Breast epithelium (tissue), 4 donors: ENCODE results near the gene PLTP. TPM values are rescaled to one million over a fixed set of nuclear protein-coding genes. Genes with fewer than 3 reads are reported as not detected.

Source experiments
- DNase-seq, 2 donors: peaks; one replicate each; pipeline ENCODE4 v3.0.0-alpha.2; 2019; ENCODE audit warnings: low spot score in 2 of 2
- H3K27ac ChIP-seq, 2 donors: fragments of 200-600 bp; sonication (generic) in 1 of 2; one replicate each; pipeline ENCODE4 v1.5.1; 2016 to 2019; ENCODE audit warnings: mild to moderate bottlenecking in 1 of 2
- H3K27me3 ChIP-seq, 2 donors: fragments of 200-600 bp; sonication (generic) in 1 of 2; one replicate each; pipeline versions ENCODE4 v1.5.1 to v1.6.0; 2017 to 2019; ENCODE audit warnings: control low read depth in 1 of 2, mild to moderate bottlenecking in 1 of 2
- H3K36me3 ChIP-seq: fragments of 200-600 bp; one replicate; pipeline ENCODE4 v1.5.1; 2019
- H3K4me1 ChIP-seq, 2 donors: fragments of 200-600 bp; sonication (generic); one replicate each; pipeline ENCODE4 v1.5.1; 2016 to 2019; ENCODE audit warnings: control low read depth in 1 of 2
- H3K4me3 ChIP-seq, 3 donors: fragments of 200-600 bp; sonication (generic); 1 replicate in 2 of 3; 2 replicates in 1 of 3; pipeline ENCODE4 v1.5.1; 2016 to 2019; ENCODE audit warnings: mild to moderate bottlenecking in 3 of 3, moderate library complexity in 2 of 3
- H3K9me3 ChIP-seq, 2 donors: fragments of 200-600 bp; sonication (generic) in 1 of 2; one replicate each; pipeline ENCODE4 v1.5.1; 2016 to 2019; ENCODE audit warnings: control low read depth in 1 of 2
- POLR2A ChIP-seq: fragments of 450-650 bp; IDR thresholded peaks from one replicate; pipeline ENCODE4 v1.6.1; 2016; ENCODE audit warnings: antibody characterized with exemption, mild to moderate bottlenecking, moderate library complexity
- POLR2AphosphoS5 ChIP-seq, 3 donors: sonication (generic); formaldehyde crosslinking; IDR thresholded peaks; one replicate each; pipeline ENCODE4 v1.6.1; 2017; ENCODE audit warnings: antibody characterized with exemption in 3 of 3
- intact Hi-C: fragments of 100-400 bp; cut with DNase I; formaldehyde crosslinking; loops from one replicate; pipeline ENCODE4 v1.15.1; 2023; ENCODE audit warnings: low total_unique reads
- total RNA-seq, 3 donors: library from RNA; depleted of rRNA; stranded (reverse); fragments of >200 nt; gene quantifications; one replicate each; pipeline ENCODE4 v1.1.0, GENCODE V29; 2016
- TF ChIP-seq, protein P1 (sequence below), 3 donors: fragments of 450-650 bp; IDR thresholded peaks; one replicate each; pipeline ENCODE4 v1.5.1; 2016 to 2017; ENCODE audit warnings: antibody characterized with exemption in 3 of 3, mild to moderate bottlenecking in 3 of 3, moderate library complexity in 3 of 3

Gene PLTP
- total RNA-seq, 3 donors from 2014 or later, result 78.3 to 405 (median 100.0) TPM

DNA sequence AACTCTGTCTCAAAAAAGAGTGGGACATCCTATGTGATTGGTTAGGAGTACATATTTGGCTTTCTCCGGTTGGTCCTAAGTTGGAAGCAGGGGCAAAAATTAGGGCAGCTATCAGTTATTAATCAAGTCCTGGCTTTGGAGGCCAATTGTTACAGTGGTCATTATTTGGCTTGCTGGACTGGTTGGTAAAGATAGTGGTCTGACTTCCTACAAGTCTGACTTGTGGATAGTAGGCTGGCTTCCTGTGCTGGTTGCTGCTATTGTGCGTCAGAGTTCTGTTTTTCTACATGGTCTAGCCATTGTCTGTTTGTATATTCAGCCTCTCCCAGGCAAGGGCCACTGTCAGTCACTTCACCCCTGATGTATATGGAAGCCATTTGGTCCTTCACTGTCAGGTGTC is 61.7 kb downstream of the PLTP start:
- no peak overlapping the region for H3K27ac ChIP-seq
- intact Hi-C loops, result no loop called here
- H3K36me3 ChIP-seq, result no peaks in the 10 kb centered on the region
- no peak overlapping the region for H3K4me3 ChIP-seq
- no peaks in the 10 kb centered on the region for H3K27me3 ChIP-seq
- no peak for DNase-seq
- no peak for TF ChIP-seq POLR2AphosphoS5 (IDR thresholded peaks at IDR 0.05)
- no peak for TF ChIP-seq POLR2A
- TF ChIP-seq, protein P1, sequence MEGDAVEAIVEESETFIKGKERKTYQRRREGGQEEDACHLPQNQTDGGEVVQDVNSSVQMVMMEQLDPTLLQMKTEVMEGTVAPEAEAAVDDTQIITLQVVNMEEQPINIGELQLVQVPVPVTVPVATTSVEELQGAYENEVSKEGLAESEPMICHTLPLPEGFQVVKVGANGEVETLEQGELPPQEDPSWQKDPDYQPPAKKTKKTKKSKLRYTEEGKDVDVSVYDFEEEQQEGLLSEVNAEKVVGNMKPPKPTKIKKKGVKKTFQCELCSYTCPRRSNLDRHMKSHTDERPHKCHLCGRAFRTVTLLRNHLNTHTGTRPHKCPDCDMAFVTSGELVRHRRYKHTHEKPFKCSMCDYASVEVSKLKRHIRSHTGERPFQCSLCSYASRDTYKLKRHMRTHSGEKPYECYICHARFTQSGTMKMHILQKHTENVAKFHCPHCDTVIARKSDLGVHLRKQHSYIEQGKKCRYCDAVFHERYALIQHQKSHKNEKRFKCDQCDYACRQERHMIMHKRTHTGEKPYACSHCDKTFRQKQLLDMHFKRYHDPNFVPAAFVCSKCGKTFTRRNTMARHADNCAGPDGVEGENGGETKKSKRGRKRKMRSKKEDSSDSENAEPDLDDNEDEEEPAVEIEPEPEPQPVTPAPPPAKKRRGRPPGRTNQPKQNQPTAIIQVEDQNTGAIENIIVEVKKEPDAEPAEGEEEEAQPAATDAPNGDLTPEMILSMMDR (IDR thresholded peaks at IDR 0.05), result no peak
- H3K9me3 ChIP-seq, result no peaks in the 10 kb centered on the region
- peaks cover 0 to 5% of the 10 kb centered on the region in 2 donors for H3K4me1 ChIP-seq

DNA sequence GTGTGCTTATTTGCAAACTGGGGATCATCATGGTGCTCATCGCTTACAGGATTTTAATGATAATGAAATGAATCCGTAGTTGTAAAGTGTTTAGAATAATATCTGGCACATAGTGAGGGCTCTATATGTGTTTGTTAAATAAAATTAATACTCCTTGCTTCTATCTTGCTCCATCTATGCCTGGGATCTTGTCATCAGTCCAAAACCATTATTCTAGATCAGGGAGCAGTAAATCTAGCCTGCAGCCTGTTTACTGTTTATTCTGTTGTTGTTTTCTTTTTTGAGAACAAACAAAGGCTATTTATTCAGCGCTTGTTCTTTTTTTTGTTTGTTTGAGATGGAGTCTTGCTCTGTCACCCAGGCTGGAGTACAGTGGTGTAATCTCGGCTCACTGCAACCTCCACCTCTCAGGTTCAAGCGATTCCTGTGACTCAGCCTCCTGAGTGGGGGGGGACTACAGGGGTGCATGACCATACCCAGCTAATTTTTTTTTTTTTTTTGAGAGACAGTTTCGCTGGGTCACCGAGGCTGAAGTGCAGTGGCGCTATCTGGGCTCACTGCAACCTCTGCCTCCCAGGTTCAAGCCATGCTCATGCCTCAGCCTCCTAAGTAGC is 62.9 kb downstream of the PLTP start:
- intact Hi-C loops, result no loop called here
- DNase-seq, result no peak
- Histone ChIP-seq H3K27ac (no peak overlapping the region), H3K4me3 (no peak overlapping the region), H3K27me3 (no peaks in the 10 kb centered on the region), H3K9me3 (no peaks in the 10 kb centered on the region), H3K36me3 (no peaks in the 10 kb centered on the region), H3K4me1 (no peaks in the 10 kb centered on the region)
- TF ChIP-seq POLR2A, result no peak
- TF ChIP-seq, protein P1 (IDR thresholded peaks at IDR 0.05), result no peak
- TF ChIP-seq POLR2AphosphoS5 (IDR thresholded peaks at IDR 0.05), result no peak

Other genes starting within 250 kb of the PLTP start
- not detected for gene WFDC11, start 241.9 kb downstream of the PLTP start, total RNA-seq
- not detected for gene WFDC13, start 210.1 kb downstream of the PLTP start, total RNA-seq
- not detected for gene WFDC10B, start 207.1 kb downstream of the PLTP start, total RNA-seq
- not detected for gene SPINT4, start 189.8 kb downstream of the PLTP start, total RNA-seq
- gene WFDC3, start 120.3 kb downstream of the PLTP start, total RNA-seq, result under 1 TPM in 1 of 3 donors, not detected in 2; 0.73 TPM
- gene DNTTIP1, start 120.2 kb downstream of the PLTP start, total RNA-seq, result 10 to 100 TPM; 20.8 to 33.8 (median 26.2) TPM
- 1 to 10 TPM in 2 of 3 donors, under 1 TPM in 1; 0.98 to 5.9 (median 1.2) TPM for gene UBE2C, start 99.5 kb downstream of the PLTP start, total RNA-seq
- gene TNNC2, start 84.8 kb downstream of the PLTP start, total RNA-seq, result 1 to 10 TPM; 2.0 to 4.8 (median 2.6) TPM
- gene SNX21, start 78.4 kb downstream of the PLTP start, total RNA-seq, result 100 to 1,000 TPM in 1 of 3 donors, 10 to 100 TPM in 2; 55.0 to 138 (median 66.9) TPM
- 10 to 100 TPM; 33.4 to 48.9 (median 37.3) TPM for gene ACOT8, start 54.8 kb downstream of the PLTP start, total RNA-seq
- gene ZSWIM3, start 54.5 kb downstream of the PLTP start, total RNA-seq, result 1 to 10 TPM; 1.9 to 5.4 (median 4.9) TPM
- gene ZSWIM1, start 30.9 kb downstream of the PLTP start, total RNA-seq, result 10 to 100 TPM in 1 of 3 donors, 1 to 10 TPM in 2; 6.9 to 11.4 (median 7.5) TPM
- gene SPATA25, start 24.5 kb downstream of the PLTP start, total RNA-seq, result 1 to 10 TPM; 3.4 to 3.9 (median 3.7) TPM
- 1 to 10 TPM; 7.5 to 9.7 (median 8.8) TPM for gene NEURL2, start 20.9 kb downstream of the PLTP start, total RNA-seq
- gene CTSA, start 20.8 kb downstream of the PLTP start, total RNA-seq, result 100 to 1,000 TPM in 1 of 3 donors, 10 to 100 TPM in 2; 42.0 to 136 (median 55.6) TPM
- 10 to 100 TPM; 28.2 to 40.2 (median 30.8) TPM for gene PCIF1, start 22.5 kb upstream of the PLTP start, total RNA-seq
- 10 to 100 TPM; 12.6 to 25.9 (median 20.6) TPM for gene ZNF335, start 60.0 kb upstream of the PLTP start, total RNA-seq
- gene MMP9, start 96.8 kb upstream of the PLTP start, total RNA-seq, result 1 to 10 TPM in 2 of 3 donors, under 1 TPM in 1; 0.98 to 7.8 (median 5.9) TPM
- gene SLC12A5, start 117.1 kb upstream of the PLTP start, total RNA-seq, result under 1 TPM in 1 of 3 donors, not detected in 2; 0.33 TPM
- 10 to 100 TPM; 30.1 to 59.7 (median 36.1) TPM for gene NCOA5, start 177.8 kb upstream of the PLTP start, total RNA-seq
- gene CD40, start 206.2 kb upstream of the PLTP start, total RNA-seq, result 10 to 100 TPM; 11.7 to 21.6 (median 17.0) TPM